T-cell (primary cell): Measurements from ENCODE around the gene HNRNPDL. TPM values are rescaled to one million over a fixed set of nuclear protein-coding genes. Genes with fewer than 3 reads are reported as not detected.

ENCODE experiments used
- total RNA-seq, 35 experiments: library from RNA in 6 of 35; stranded (reverse) in 6 of 35; fragments of 120-200 nt in 1 of 35; gene quantifications; one replicate each; pipeline versions ENCODE4 v1.2.1 to v1.2.4 and lab custom pipeline; 2013 to 2026

Gene HNRNPDL
- total RNA-seq, 5 donors from 2014 or later (not counting 1 experiment from before 2014, with no cell fraction given) = 285 to 401 (median 313) TPM

Other genes starting within 250 kb of the HNRNPDL start
- 100 to 1,000 TPM; 193 to 274 (median 202) TPM for gene HNRNPD, start 56.5 kb downstream of the HNRNPDL start, total RNA-seq
- gene ENOPH1, start 128 bp upstream of the HNRNPDL start, total RNA-seq = 10 to 100 TPM; 21.8 to 29.4 (median 25.9) TPM
- under 1 TPM in 2 of 5 donors, not detected in 3; 0.13 to 0.35 TPM for gene TMEM150C, start 131.5 kb upstream of the HNRNPDL start, total RNA-seq